C4-2B (cell line): ENCODE data around the gene UBC.
"Not testable (repeated sequence)": the region's sequence is repeated elsewhere in the genome, so short reads cannot be mapped to it uniquely, and the experiment has no call there.

ENCODE experiments used
- H3K27ac ChIP-seq: fragments of 450-650 bp; 2 replicates; pipeline ENCODE4 v1.5.1; 2017
- CTCF ChIP-seq: fragments of 450-650 bp; conservative IDR thresholded peaks from 2 replicates; pipeline ENCODE4 v1.5.1; 2017; ENCODE audit warnings: mild to moderate bottlenecking
- ZFX ChIP-seq: fragments of 450-650 bp; IDR thresholded peaks from 2 replicates; pipeline ENCODE4 v1.6.1; 2017

Gene UBC

DNA sequence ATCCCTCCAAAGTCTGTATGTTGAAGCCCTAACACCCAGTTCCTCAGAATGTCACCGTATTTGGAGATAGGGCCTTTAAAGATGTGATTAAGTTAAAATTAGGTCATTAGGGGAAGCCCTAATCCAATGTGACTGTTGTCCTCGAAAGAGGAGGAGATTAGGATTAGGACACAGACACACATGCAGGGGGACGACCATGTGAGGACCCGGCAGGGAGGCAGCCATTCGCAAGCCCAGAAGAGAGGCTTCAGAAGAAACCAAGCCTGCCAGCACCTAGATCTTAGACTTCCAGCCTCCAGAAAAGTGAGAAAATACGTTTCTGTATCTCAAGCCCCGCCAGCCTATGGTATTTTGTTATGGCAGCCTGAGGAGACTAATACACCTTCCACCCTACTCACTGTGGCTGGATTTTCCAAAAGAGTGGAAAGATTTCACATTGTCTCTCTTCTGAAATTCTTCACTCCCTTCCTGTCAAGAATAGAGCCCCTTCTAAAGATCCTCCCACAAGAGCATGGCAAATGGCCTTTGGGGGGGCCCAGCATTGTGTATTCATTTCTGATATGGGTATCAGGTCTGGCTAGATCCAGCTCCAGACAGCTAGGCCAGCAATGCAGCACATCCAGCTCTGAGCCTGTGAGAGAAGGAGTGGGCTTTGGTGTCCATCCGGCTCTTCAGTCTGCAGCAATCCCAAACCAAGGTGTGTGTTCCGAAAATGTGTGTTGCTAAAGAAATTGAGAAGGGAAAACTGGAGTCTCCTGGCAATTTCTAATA, 15.4 kb upstream of the UBC start:
- no peak for TF ChIP-seq CTCF
- TF ChIP-seq ZFX = no peak
- H3K27ac ChIP-seq = no peak overlapping the region

DNA sequence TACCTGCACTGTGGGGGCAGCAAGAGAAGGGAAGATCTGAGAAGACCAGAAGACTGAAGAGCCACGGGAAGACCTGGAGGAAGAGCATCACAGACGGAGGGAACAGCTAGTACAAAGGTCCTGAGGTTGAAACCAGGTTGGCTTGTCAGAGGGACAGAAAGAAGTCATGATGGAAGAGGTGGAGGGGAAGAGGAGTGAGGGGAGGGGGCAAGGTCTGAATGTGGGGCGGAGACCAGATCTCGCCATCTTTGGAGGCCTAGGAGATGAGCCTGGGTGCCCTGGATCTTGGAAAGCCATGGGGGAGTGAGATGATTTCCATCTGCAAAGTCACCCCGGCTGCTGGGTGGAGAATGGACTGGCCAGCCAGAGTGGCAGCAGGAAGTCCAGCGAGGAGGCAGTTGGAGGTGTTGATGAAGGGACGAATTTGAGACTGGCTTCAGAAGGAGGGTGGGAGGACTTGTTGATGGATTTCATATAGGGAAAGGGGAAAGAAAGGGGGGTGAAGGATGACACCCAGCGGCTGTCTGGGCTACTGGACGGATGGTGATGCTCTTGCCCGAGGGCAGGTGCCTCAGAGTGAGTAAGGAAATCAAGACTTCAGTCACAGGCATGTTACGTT, 14.6 kb upstream of the UBC start:
- TF ChIP-seq ZFX (no peak), CTCF (no peak)
- no peak overlapping the region for H3K27ac ChIP-seq

DNA sequence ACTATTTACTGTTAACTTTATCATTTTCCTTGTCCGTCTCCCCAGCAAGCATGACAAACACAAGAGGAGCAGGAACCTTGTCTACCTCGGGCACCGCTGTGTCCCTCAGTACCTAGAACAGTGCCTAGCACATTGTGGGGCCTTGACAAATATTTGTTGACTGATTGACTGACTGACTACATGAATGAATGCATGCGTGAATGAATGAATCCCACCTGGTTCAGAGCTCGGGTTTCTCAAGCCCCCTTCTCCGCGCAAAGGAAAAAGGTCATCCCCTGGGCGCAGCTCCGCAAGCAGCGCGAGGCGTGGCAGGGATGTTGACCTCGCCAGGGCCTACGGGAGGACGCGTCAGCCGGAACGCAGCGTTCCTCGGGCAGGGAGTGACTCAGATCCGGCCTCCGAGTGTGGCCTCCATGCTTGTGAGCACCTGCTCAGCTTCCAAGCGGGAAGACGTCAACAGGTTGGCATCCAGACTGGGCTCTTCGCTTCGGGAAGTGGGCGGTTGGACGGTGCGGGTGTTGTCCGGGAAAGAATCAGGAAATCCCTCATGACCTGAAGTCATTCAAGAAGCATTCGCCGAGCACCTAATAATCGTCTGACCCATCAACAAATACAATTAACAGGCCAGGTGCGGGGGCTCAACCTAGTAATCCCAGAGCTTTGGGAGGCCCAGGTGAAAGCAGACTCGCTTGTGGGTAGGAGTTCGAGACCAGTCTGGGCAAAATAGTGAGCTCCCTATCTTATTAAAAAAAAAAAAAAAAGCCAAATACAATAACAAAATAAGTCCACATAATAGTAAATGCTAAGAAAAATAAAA, 13.9 kb upstream of the UBC start:
- no peak for TF ChIP-seq ZFX
- no peak for TF ChIP-seq CTCF
- H3K27ac ChIP-seq = no peak overlapping the region; the same call in 1 of the 2 replicates

- H3K27ac ChIP-seq = peak overlapping the region; percentile 37
- TF ChIP-seq ZFX = no peak
- no peak for TF ChIP-seq CTCF
Observed at GRCh38 chr12:124927201-124928094, 13.0 kb upstream of the UBC start.

- not testable (repeated sequence) for H3K27ac ChIP-seq
Observed at GRCh38 chr12:124925782-124926181, 11.3 kb upstream of the UBC start.

DNA sequence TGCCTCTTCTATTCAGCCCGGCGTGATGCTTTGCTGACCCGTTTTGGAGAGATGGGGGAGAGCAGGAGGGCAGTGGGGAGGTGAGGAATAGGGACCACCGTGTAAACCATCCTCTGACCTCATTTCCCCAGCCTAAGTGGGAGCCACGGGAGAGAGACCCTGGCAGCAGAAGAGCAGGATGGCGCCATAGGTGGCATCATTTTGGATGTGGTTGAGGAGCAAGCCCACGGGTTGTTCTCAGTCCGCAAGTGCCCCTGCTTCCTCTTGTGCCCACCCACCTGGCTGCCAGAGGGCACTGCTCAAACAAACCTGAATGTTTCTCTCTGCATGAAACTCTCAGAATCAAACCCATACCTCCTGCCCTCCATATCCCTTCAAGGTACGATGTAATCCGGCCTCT, 10.7 kb upstream of the UBC start:
- TF ChIP-seq ZFX = no peak
- TF ChIP-seq CTCF = no peak
- no peak overlapping the region for H3K27ac ChIP-seq

DNA sequence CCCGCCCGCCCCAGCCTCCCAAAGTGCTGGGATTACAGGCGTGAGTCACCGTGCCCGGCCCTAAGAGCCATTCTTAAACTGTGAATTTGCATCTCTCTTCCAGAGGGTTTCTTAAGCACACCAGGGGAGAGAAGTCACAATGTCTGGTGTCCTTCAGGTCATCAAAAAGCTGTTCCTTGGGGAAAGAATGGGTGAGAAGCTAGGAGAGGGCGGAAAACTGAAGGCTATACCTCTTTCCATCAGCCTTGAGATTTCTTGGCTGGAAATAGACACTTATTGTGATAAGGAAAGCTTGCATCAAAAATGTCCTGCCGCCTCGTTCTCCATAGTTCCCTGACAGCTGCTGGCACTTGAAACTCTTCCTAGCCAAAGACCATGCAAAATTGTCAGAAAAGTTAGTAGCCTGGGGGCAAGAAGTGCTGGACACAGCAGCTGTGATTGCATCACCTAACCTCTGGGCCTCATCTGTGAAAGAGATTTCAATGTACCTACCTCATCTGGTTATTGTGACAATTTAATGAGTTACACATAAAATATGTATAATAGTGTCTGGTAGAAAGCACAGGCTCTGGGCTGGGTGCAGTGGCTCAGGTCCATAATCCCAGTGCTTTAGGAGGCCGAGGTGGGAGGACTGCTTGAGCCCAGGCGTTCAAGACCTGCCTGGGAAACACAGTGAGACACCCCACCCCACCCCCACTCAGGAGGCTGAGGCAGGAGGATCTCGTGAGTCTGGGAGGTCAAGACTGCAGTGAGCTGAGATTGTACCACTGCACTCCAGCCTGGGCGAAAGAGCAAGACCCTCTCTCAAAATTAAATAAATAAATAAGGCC, 9.7 kb upstream of the UBC start:
- no peak overlapping the region for H3K27ac ChIP-seq
- no peak for TF ChIP-seq ZFX
- TF ChIP-seq CTCF = no peak
